Subcutaneous adipose tissue (tissue), 4 donors: Measurements from ENCODE around the gene BMAL1. TPM values are rescaled to one million over a fixed set of nuclear protein-coding genes. Genes with fewer than 3 reads are reported as not detected.

ENCODE experiments used
- total RNA-seq, 4 donors: library from RNA; depleted of rRNA; stranded (reverse); fragments of >200 nt; gene quantifications; one replicate each; pipeline ENCODE4 v1.1.0, GENCODE V29; 2016
- TF ChIP-seq, protein P1 (sequence below): fragments of 450-650 bp; IDR thresholded peaks from one replicate; pipeline ENCODE4 v1.5.1; 2016; ENCODE audit warnings: low read depth, mild to moderate bottlenecking, control low read depth, antibody characterized with exemption, moderate library complexity

Gene BMAL1
- total RNA-seq, 4 donors from 2014 or later = 40.8 to 81.8 (median 54.0) TPM

DNA sequence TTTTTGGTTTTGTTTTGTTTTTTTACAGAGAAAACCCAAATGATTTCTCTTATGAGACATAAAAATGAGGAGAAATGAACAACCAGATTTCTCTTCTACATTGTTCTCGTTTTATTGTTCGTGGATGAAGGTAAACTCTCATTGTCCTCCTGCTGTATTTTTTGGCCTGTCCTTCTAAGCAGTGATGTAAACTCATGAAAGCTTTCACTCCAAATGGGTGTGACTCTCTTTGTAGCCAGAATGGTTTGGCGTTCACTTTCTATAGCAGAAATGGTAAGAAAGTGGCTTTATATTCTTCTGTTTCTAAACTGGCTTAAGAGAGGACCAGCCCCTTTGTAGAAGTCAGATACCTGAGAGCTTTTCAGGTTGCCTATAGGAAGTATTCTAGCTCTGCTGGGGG lies 15.5 kb upstream of the BMAL1 start:
- TF ChIP-seq, protein P1, sequence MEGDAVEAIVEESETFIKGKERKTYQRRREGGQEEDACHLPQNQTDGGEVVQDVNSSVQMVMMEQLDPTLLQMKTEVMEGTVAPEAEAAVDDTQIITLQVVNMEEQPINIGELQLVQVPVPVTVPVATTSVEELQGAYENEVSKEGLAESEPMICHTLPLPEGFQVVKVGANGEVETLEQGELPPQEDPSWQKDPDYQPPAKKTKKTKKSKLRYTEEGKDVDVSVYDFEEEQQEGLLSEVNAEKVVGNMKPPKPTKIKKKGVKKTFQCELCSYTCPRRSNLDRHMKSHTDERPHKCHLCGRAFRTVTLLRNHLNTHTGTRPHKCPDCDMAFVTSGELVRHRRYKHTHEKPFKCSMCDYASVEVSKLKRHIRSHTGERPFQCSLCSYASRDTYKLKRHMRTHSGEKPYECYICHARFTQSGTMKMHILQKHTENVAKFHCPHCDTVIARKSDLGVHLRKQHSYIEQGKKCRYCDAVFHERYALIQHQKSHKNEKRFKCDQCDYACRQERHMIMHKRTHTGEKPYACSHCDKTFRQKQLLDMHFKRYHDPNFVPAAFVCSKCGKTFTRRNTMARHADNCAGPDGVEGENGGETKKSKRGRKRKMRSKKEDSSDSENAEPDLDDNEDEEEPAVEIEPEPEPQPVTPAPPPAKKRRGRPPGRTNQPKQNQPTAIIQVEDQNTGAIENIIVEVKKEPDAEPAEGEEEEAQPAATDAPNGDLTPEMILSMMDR = no peak

DNA sequence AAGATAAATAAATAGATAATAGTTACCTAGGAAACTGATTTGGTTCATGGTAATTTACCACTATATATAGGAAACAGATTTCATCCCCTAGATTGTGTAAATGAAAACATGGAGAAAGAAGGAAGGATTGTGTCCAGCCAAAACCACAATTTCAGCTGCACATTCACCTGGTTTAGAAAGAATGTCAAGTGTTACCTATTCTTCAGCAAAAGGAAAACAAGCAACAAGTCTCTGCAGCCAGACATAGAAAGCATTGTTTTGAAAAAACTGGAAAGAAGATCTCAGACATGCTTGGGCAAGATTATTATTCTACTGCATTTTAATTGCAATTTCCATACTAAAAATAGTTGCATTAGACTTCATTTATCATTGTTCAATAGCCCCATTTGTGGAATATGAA lies 8.8 kb upstream of the BMAL1 start:
- TF ChIP-seq, protein P1 = no peak

DNA sequence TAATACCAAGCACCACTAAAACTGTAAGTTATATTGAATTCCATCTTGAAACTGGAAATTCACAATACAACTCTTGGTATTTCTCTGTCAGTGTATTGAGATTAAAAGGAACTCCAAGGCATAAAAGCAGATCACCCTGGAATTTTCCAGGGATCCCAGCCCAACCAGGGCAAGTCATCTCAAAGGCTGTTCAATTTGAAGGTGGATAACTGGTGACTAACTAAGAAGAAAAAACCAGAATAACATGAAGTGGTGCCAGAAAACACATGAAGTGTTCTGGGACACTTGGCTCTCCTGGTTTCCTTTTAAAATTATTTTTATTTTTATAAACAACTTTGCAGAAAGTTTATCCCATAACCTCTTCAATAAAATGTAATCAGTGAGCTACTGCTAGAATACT lies 7.8 kb upstream of the BMAL1 start:
- TF ChIP-seq, protein P1 = no peak

DNA sequence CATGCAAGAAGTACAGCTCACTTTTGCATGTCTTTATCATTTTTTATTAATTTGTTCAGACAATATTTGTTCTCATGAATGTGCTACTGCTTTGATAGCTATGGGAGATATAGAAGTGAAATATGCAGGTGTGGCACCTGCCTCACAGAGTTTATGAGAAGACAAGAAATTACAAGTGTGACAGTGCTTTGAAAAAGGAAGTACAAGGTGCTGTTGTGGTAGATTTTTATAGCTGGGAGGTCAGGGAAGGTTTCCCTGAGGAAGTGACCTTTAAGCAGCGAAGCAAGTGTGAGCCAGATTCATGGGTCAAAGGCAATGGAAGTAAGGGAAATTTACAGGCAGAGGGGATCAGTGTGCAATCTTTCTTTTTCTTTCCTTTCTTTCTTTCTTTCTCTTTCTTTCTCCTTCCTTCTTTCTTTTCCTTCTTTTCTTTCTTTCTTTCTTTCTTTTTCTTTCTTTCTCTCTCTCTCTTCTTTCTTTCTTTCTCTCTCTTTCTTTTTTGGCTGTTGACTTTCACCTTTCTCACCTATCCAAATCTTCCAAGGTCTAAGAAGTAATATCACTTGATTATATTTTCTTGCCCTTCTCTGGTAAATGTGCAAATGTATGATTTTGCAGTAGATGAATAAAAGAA lies 6.4 kb upstream of the BMAL1 start:
- TF ChIP-seq, protein P1 = no peak

DNA sequence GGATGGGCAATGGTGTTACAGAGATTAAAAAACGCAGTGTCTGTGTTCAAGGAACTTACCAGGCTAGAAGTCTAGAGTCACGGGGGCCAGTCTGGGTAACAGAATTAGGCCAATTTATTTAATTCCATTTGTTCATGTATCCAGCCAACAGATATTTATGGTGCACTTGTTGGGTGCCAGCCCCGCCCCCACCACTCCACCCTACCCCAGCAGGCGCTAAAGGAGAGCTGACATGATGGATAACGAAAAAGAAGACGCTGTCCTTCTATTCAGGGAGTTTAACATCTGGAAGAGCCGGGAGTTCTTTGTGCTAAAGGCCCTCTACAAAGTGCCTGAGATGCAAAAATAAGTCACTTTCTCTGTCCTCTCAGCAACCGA lies 1.1 kb upstream of the BMAL1 start:
- TF ChIP-seq, protein P1 = no peak

DNA sequence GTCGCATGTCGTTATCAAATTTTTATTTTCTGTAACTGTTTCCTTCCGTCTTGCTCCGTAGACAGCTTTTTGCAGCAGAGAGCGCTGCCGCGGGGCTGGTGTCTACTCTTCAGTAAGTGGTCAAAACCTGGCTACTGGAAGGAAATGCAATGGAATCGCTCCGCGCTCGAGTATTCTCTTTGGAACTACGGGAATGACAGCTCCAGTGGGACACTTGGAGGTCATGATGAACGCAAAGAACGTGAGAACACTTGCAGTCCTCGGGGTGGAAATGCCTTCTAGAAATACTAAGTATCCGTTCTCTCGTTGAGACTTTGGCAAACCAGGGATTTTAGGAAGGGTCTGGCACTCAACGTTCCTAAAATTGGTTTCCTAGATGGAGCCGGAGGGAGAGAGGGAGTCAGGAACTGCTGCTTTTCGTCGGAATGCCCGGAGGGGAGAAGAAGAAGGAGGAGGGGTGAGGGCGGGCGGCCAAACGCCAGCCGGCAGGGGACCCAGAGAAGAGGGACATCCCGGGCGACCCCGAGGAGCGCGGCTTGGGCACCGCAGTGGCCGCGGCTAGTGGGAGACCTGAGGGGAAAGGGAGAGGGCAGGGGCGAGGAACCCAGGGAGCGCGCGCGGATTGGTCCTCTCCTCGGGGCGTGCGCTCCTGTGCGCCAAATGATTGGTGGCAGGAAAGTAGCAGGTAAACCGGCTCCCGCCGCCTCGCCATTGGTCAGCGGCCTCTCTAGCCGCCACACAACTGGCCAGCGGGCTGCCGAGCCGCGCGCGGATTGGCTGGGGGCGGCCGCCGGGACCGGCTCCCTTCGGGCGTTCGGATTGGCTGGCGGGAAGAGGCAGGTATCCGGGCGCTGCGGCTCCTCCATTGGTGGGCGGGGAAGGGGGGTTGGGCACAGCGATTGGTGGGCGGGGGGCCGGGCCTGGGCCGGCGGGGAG lies 490 bp upstream of the BMAL1 start:
- TF ChIP-seq, protein P1 = no peak

DNA sequence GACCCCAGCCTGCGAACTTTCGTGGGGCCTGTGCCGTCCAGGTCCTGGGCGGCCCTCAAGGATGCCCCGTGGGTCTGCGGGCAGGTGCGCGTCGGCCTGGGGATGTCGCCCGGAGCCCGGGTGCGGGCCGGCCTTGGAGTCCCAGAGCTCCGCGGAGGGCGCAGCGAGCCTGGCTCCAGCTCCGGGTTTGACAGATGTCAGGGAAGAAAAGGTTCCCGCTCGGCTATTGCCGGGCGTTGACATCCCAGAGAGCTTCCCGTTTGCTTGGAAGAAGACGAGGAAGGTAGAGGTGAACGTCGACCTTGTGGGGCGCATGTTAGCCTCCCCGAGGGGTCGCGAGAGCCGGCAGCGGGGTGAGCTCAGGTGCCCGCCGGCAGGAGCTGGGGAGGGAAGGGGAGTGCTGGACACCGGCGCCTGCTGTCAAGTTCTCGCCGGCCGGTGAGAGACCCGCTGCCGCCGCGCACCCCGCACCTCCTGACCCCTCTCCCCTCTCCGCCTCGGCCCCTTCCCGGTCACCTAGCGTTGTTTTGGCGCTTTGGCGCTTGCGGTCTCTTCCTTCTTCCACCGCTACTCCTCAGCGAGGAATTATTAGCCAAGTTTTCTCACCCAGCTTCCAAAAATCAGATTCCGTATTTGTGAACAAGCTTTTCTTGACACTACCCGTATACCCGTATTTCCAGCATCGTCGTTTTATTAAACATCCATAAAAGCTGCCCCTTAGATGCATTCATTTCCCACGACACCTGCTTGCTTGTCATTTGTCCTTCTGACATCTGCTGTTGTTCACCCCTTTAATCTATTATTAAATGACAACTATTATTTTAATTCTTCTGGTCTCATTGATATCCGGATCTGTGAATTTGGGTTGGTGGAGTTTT lies 1.3 kb downstream of the BMAL1 start:
- TF ChIP-seq, protein P1 = no peak
